ENCODE data around the gene HMGCS1. TPM values are rescaled to one million over a fixed set of nuclear protein-coding genes. Genes with fewer than 3 reads are reported as not detected.

The HMGCS1 gene
- total RNA-seq, 2 donors from 2014 or later: 78.6 to 81.5 TPM

DNA sequence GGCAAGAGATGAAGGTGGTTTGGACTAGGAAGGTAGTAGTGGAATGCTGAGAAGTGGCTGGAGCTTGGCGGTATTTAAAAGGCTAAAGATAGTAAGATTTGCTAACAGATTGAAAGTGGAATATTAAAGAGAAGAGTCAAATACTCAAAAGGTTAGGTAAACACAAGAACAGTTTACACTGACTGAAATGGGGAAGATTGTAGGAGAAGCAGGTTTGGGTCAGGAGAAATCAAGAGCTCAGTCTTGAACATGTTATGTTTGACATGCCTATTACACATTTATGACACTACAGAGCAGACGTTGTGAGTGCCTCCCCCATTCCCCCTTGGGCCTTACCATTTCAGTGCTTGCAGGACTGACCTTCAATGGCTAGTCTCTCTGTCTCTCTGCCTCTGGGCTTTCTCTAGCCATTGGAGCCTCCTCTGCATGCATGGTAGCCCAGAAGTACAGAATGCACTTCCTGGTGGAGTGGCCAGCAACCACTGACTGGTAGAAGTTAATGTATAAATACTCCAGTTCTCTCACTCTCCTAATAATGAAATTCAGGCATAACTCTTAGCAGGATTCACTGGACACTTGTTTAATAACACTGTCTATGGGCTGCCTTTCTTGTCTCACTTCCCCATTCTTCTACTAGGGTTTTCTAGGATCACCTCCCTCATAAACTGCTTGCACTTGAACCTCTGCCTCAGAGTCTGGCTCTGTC, 56.8 kb downstream of the HMGCS1 start:
- no peak overlapping the region for H3K4me3 Mint-ChIP-seq
- H3K9me3 Mint-ChIP-seq: no peaks in the 10 kb centered on the region
- H3K36me3 Mint-ChIP-seq (ENCODE audit: insufficient read depth in 2 of 2): no peaks in the 10 kb centered on the region
- peaks cover 5% of the 10 kb centered on the region for H3K4me1 Mint-ChIP-seq (ENCODE audit: low read depth)
- no peak overlapping the region for H3K27ac Mint-ChIP-seq
- ATAC-seq (replicated peaks in 1 of 2): no peak
- H3K27me3 Mint-ChIP-seq (ENCODE audit: low read depth): peaks cover 43% of the 10 kb centered on the region
- DNase-seq: no peak

- Mint-ChIP-seq H3K4me1 (ENCODE audit: low read depth) (peaks cover 5% of the 10 kb centered on the region), H3K4me3 (no peak overlapping the region), H3K9me3 (no peaks in the 10 kb centered on the region), H3K36me3 (ENCODE audit: insufficient read depth in 2 of 2) (no peaks in the 10 kb centered on the region), H3K27ac (no peak overlapping the region), H3K27me3 (ENCODE audit: low read depth) (peaks cover 44% of the 10 kb centered on the region)
- ATAC-seq (replicated peaks in 1 of 2) (no peak), DNase-seq (no peak)
These were observed 57.5 kb downstream of the HMGCS1 start for GRCh38 chr5:43255704-43256103.

DNA sequence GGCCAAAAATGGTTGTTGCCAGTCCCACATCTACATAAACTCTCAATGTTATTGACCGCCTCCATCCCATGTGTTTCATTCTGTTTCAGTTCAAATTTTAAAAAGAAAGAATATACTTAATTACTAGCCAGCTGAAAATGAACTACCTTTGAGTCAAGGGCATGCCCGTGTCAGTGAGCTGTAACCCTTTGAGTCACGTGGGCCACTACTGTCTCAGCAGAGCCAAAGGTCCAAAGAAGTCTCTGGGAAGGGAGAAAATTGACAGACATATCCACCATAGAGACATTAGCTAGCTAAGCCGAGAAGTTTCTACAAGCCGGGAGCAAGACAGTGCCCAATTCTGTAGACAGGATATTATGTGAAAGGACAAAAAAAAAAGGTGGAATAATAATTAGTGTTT, 61.5 kb downstream of the HMGCS1 start:
- H3K36me3 Mint-ChIP-seq (ENCODE audit: insufficient read depth in 2 of 2): no peaks in the 10 kb centered on the region

GRCh38 chr5:43245724-43246385, 67.4 kb downstream of the HMGCS1 start:
- ATAC-seq (replicated peaks in 1 of 2): peak in 1 of 2 donors; percentile 55
- no peaks in the 10 kb centered on the region for H3K4me1 Mint-ChIP-seq (ENCODE audit: low read depth)

More for the DNA sequence above, 61.5 kb downstream of the HMGCS1 start:
- peaks cover 25% of the 10 kb centered on the region for H3K27me3 Mint-ChIP-seq (ENCODE audit: low read depth)
- no peaks in the 10 kb centered on the region for H3K9me3 Mint-ChIP-seq
- no peak overlapping the region for H3K27ac Mint-ChIP-seq
- H3K4me3 Mint-ChIP-seq: no peak overlapping the region
- H3K4me1 Mint-ChIP-seq (ENCODE audit: low read depth): no peaks in the 10 kb centered on the region
- DNase-seq: no peak
- ATAC-seq (replicated peaks in 1 of 2): no peak

DNA sequence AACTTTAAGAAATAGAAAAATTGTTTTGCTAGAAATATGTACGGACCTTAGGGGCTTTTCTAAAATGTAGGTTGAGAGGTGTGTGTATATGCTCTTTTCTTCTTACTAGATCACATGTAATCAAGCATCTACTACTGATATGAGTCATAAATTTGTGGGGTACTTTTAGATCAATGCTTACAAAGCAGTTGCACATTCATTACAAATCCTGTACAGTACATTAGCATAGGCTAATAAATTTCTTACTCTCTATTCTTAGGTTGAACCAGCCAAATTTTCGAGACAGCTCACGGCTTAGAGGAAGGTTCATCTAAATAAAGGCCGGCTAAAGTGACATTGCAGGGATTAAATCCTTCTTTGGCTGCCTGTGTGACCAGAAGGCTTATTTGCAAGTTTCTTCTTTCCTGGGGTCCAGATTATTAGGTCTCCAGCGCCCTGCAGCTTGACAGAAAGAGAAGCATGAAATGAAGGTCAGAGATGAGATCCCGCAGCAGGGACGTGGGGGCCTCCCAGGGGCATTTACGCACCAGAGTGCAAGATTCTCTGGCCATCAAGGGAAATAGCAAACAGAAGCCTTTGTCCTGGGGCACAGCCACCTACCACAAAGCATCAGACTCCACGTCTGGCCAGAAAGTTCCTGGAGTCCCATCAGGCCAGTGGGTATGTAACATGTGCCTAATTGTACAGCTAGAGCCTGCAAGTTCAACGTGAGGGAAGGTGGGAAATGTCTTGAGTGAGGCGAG, 68.2 kb downstream of the HMGCS1 start:
- H3K27me3 Mint-ChIP-seq (ENCODE audit: low read depth): peaks cover 21% of the 10 kb centered on the region
- peak overlapping the region; percentile 3 for H3K27ac Mint-ChIP-seq
- H3K4me1 Mint-ChIP-seq (ENCODE audit: low read depth): no peaks in the 10 kb centered on the region
- DNase-seq (no peak), ATAC-seq (replicated peaks in 1 of 2) (peak; percentile 58 to 72)
- H3K4me3 Mint-ChIP-seq: peak overlapping the region in 1 of 2 donors; percentile 53
- H3K9me3 Mint-ChIP-seq: no peaks in the 10 kb centered on the region
- H3K36me3 Mint-ChIP-seq (ENCODE audit: insufficient read depth in 2 of 2): no peaks in the 10 kb centered on the region

More at GRCh38 chr5:43245724-43246385, 67.4 kb downstream of the HMGCS1 start:
- Mint-ChIP-seq H3K4me3 (peak overlapping the region in 1 of 2 donors; percentile 1), H3K9me3 (no peaks in the 10 kb centered on the region), H3K36me3 (ENCODE audit: insufficient read depth in 2 of 2) (no peaks in the 10 kb centered on the region), H3K27me3 (ENCODE audit: low read depth) (peaks cover 26% of the 10 kb centered on the region), H3K27ac (no peak overlapping the region)
- peak in 1 of 2 donors; percentile 5 for DNase-seq

GRCh38 chr5:43243270-43243669, 69.9 kb downstream of the HMGCS1 start:
- no peaks in the 10 kb centered on the region for H3K36me3 Mint-ChIP-seq (ENCODE audit: insufficient read depth in 2 of 2)
- no peak overlapping the region for H3K4me3 Mint-ChIP-seq
- H3K27ac Mint-ChIP-seq: no peak overlapping the region
- DNase-seq (no peak), ATAC-seq (replicated peaks in 1 of 2) (no peak)
- no peaks in the 10 kb centered on the region for H3K9me3 Mint-ChIP-seq
- H3K4me1 Mint-ChIP-seq (ENCODE audit: low read depth): no peaks in the 10 kb centered on the region
- peaks cover 21% of the 10 kb centered on the region for H3K27me3 Mint-ChIP-seq (ENCODE audit: low read depth)

DNA sequence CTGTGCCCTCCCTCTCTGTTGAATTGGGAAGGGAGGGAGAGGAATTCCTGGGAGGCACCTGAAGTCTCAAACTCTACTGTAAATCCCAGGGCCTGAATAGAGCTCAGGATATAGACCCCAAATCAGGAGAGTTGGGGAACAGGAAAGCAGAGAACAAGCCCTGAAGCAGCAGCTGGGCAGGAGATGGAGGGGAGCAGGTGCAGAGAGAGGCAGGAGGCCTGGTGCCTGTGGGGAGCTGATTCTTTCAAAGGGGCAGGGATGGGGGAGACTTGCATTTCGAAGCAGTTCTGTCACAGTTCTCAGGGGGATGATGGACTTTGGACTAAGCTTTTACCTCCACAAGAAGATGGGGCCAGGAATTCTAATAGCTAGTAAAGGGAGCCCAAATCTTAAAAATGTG, 71.0 kb downstream of the HMGCS1 start:
- Mint-ChIP-seq H3K36me3 (ENCODE audit: insufficient read depth in 2 of 2) (no peaks in the 10 kb centered on the region), H3K4me1 (ENCODE audit: low read depth) (no peaks in the 10 kb centered on the region), H3K9me3 (no peaks in the 10 kb centered on the region), H3K27me3 (ENCODE audit: low read depth) (peaks cover 21% of the 10 kb centered on the region), H3K4me3 (no peak overlapping the region), H3K27ac (no peak overlapping the region)
- no peak for ATAC-seq (replicated peaks in 1 of 2)
- no peak for DNase-seq

Other genes starting within 250 kb of the HMGCS1 start
- 10 to 100 TPM; 42.9 to 52.2 TPM for gene ZNF131, start 192.5 kb downstream of the HMGCS1 start, total RNA-seq
- 1 to 10 TPM; 3.4 to 4.3 TPM for gene NIM1K, start 121.2 kb downstream of the HMGCS1 start, total RNA-seq
- gene CCL28, start 99.0 kb upstream of the HMGCS1 start, total RNA-seq: 10 to 100 TPM; 15.0 to 15.2 TPM
- gene TMEM267, start 170.5 kb upstream of the HMGCS1 start, total RNA-seq: 10 to 100 TPM; 30.7 to 35.5 TPM
- gene C5orf34, start 201.7 kb upstream of the HMGCS1 start, total RNA-seq: 10 to 100 TPM; 21.0 to 21.7 TPM
- 10 to 100 TPM; 65.0 to 69.8 TPM for gene PAIP1, start 243.7 kb upstream of the HMGCS1 start, total RNA-seq